ENCODE measurements around the gene EHMT1. TPM values are rescaled to one million over a fixed set of nuclear protein-coding genes. Genes with fewer than 3 reads are reported as not detected.
A peak's percentile ranks its signal among the peaks of the same experiment; 100 is the strongest.

EHMT1 gene
- total RNA-seq, 2 experiments from 2014 or later, result 111 to 118 TPM

DNA sequence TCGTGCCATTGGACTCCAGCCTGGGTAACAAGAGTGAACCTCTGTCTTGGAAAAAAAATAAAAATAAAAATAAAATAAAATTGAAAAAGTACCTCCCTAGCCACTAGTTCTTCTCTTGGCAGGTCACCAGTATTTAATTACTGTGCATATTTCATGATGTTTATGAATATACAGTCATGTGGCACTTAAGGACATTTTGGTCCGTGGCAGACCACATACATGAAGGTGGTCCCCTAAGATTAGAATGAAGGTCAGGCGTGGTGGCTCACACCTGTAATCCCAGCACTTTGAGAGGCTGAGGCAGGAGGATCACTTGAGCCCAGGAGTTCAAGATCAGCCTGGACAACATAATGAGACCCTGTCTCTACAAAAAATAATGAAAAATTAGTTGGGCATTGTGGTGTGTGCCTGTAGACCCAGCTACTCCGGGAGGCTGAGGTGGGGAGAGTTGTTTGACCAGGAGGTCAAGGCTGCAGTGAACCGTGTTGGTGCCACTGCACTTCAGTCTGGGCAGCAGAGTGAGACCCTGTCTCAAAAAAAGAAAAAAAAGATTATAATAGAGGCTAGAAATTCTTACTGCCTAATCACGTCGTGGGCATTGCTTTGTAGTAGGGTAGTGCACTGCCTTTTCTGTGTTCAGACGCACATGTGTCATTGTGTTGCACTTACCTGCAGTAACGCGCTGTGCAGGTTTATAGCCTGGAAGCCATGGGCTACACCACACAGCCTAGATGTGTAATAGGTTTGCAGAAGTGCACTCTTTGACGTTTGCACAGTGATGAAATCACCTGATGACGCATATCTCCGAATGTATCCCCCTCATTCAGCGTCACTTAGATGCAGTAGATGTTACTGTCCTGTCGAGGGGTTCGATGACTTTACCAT, 12.8 kb downstream of the EHMT1 start:
- peaks cover 33% of the 10 kb centered on the region for H3K4me1 Mint-ChIP-seq
- H3K9me3 Mint-ChIP-seq, result no peaks in the 10 kb centered on the region
- POLR2A ChIA-PET, result interaction anchor here (4.7 kb wide), 1 partner anchor 12 kb away, joined by 36 read pairs; the partner anchor contains the start of gene EHMT1
- no peak overlapping the region for H3K4me3 Mint-ChIP-seq
- no peaks in the 10 kb centered on the region for H3K27me3 Mint-ChIP-seq
- ATAC-seq (ENCODE audit: low read depth), result no peak
- H3K36me3 Mint-ChIP-seq, result peaks cover 17% of the 10 kb centered on the region
- DNase-seq, result no peak
- no peak overlapping the region for H3K27ac Mint-ChIP-seq

DNA sequence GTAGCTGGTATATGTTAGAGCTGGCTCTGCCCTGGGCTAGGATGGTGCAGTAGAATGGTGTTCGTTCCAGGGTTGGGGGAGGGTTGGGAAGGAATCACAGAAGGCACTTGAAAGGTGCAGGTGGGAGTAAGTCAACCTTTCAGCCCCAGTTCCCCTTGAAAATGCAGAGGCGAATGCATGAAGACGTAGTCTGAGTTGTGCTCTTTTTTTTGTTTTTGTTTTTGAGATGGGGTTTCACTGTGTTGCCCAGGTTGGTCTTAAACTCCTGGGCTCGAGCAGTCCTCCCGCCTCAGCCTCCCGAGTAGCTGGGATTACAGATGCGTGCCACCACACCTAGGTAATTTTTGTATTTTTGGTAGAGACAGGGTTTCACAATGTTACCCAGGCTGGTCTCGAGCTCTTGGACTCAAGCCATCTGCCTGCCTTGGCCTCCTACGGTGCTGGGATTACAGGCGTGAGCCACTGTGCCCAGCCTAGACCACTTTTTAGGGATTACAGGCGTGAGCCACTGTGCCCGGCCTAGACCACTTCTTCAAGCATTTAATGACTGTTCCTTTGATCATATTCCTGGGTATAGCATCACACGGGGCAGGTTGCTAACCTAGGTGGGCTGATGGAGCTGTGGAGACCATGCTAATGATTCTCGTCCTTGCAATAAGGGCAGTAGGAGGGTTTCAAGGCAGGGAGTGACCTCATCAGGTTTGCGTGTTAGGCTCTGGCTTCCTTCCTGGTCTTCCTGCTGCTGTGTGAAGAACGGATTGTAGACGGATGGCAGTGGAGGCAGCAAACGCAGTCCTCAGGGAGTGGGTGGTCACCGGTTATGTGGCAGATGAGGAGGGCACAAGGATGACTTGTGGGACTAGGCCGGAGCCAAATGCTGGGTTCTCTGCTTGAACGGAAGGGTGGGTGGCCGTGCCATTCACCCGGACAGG, 13.7 kb downstream of the EHMT1 start:
- no peak overlapping the region for H3K27ac Mint-ChIP-seq

DNA sequence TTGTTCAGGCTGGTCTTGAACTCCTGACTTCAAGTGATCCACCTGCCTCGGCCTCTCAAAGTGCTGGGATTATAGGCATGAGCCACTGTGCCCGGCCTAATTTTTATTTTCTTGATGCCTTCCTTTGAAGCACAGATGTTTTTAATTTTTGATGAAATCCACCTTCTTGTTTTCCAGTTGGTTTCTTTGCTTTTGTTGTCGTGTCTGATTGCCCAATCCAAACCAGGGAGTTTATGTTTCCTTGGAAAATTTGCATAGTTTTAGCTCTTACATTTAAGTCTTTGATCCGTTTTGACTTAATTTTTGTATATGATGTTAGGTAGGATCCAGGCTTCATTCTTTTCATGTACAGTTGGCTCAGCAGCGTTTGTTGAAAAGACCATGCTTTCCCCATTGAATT, 15.2 kb downstream of the EHMT1 start:
- DNase-seq (no peak), ATAC-seq (ENCODE audit: low read depth) (no peak)
- Mint-ChIP-seq H3K4me3 (no peak overlapping the region), H3K27ac (no peak overlapping the region), H3K4me1 (peaks cover 27% of the 10 kb centered on the region), H3K9me3 (no peaks in the 10 kb centered on the region), H3K36me3 (peaks cover 18% of the 10 kb centered on the region), H3K27me3 (no peaks in the 10 kb centered on the region)
- POLR2A ChIA-PET, result no interaction called here

More for the DNA sequence above, 13.7 kb downstream of the EHMT1 start:
- ATAC-seq (ENCODE audit: low read depth) (no peak), DNase-seq (no peak)
- H3K36me3 Mint-ChIP-seq, result peaks cover 17% of the 10 kb centered on the region
- no peak overlapping the region for H3K4me3 Mint-ChIP-seq
- H3K9me3 Mint-ChIP-seq, result no peaks in the 10 kb centered on the region
- H3K4me1 Mint-ChIP-seq, result peaks cover 33% of the 10 kb centered on the region
- POLR2A ChIA-PET, result interaction anchor here (0.7 to 1.2 kb wide), 2 partner anchors 14 to 321 kb away, joined by 3 to 4 read pairs; partner anchors contain the start of gene EHMT1
- no peaks in the 10 kb centered on the region for H3K27me3 Mint-ChIP-seq

DNA sequence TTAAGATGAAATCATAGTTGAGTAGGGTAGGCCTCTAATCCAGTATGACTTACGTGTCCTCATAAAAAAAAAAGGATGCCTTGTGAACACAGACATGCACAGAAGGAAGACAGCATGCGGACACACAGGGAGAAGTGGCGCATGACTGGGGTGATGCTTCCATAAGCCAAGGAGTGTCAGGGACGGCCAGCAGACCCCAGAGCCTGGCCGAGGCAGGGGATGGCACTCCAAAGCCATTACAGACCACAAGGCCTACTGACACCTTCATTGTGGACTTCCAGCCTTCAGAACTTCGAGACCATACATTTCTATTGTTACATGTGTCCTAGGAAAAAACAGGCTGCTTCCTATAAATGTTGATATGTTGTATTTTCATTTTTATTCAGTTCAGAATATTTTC, 19.9 kb downstream of the EHMT1 start:
- POLR2A ChIA-PET, result no interaction called here
- H3K4me1 Mint-ChIP-seq, result peaks cover 23% of the 10 kb centered on the region
- ATAC-seq (ENCODE audit: low read depth), result no peak

DNA sequence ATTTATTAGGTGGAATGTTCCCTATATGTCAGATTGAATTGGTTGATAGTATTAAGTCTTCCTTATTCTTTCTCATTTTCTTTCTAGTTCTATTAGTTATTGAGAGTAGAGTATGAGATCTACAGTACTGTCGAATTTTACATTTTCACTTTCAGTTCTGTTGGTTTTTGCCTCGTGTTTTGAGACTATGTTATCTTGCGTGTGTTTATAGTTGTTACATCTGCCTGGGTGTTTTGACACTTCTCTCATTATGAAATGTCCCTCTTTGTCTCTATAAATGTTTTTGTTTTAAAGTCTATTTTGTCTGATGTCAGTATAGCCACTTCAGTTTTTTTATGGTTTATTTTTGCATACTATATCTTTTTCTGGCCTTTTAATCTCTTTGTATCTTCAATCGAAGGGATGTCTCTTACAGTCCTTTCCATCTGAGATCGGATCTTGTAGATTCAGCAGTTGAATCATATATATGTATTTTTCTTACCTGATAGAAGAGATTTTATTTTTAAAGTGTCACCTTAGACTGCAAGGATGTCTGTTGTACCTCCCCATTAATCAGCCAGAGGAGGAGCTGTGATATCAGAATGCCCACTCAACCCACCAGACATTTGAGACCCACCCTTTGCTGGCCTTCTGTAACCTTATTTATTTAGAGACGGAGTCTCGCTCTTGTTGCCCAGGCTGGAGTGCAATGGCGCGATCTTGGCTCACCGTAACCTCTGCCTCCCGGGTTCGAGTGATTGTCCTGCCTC, 20.7 kb downstream of the EHMT1 start:
- no peaks in the 10 kb centered on the region for H3K27me3 Mint-ChIP-seq
- POLR2A ChIA-PET, result no interaction called here
- H3K27ac Mint-ChIP-seq, result peak overlapping the region; percentile 89
- DNase-seq, result no peak
- peak; percentile 86 for ATAC-seq (ENCODE audit: low read depth)
- H3K36me3 Mint-ChIP-seq, result peaks cover 23% of the 10 kb centered on the region
- peaks cover 24% of the 10 kb centered on the region for H3K4me1 Mint-ChIP-seq
- peak overlapping the region; percentile 84 for H3K4me3 Mint-ChIP-seq
- no peaks in the 10 kb centered on the region for H3K9me3 Mint-ChIP-seq

More for the DNA sequence above, 19.9 kb downstream of the EHMT1 start:
- H3K27me3 Mint-ChIP-seq, result no peaks in the 10 kb centered on the region
- peak overlapping the region; percentile 89 for H3K27ac Mint-ChIP-seq
- H3K4me3 Mint-ChIP-seq, result peak overlapping the region; percentile 84
- H3K36me3 Mint-ChIP-seq, result peaks cover 22% of the 10 kb centered on the region
- DNase-seq, result no peak
- H3K9me3 Mint-ChIP-seq, result no peaks in the 10 kb centered on the region

DNA sequence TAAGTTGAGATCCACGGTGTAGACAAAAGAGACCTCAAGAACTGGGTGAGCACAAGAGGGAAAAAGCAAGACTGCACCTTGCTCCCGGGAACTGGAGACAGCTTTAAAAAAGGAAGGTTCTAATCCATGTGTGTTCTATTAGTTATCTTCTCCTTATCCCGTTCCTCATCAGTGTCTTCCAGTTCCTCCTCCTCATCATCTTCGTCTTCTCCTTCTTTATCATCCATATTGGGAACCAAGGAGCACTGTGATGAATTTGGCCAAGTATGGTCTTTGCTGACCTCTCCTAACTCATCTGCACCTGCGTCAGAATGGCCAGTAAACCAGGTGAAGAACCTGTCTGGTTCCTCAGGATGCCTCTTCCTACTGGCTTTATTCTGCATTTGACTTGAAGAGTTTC, 22.1 kb downstream of the EHMT1 start:
- H3K27me3 Mint-ChIP-seq, result no peaks in the 10 kb centered on the region
- POLR2A ChIA-PET, result interaction anchor here (1.0 kb wide), 1 partner anchor 21 kb away, joined by 3 read pairs; no protein-coding TSS in a partner anchor
- no peak for ATAC-seq (ENCODE audit: low read depth)
- H3K4me1 Mint-ChIP-seq, result peaks cover 24% of the 10 kb centered on the region
- no peak overlapping the region for H3K4me3 Mint-ChIP-seq
- H3K27ac Mint-ChIP-seq, result peak overlapping the region; percentile 9
- DNase-seq, result no peak
- peaks cover 23% of the 10 kb centered on the region for H3K36me3 Mint-ChIP-seq
- H3K9me3 Mint-ChIP-seq, result no peaks in the 10 kb centered on the region

DNA sequence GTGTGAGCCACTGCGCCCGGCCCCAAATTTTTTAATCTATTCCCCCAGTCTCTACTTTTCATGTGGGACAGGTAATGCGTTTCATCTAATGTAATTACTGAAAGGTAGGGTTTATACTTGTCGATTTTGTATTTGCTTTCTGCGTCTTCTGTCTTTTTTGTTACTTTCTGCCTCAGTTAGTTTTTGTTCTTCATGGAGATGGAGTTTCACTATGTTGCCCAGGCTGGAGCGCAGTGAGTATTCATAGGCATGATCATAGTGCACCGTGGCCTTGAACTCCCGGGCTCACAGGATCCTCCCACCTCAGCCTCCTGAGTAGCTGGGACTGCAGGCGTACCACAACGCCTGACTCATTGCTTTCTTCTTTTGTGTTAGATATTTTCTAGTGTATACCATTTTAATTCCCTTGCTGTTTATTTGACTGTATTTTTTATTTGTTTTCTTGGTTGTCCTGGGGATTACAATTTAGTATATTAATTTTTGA, 23.4 kb downstream of the EHMT1 start:
- no peak for DNase-seq
- H3K4me3 Mint-ChIP-seq, result no peak overlapping the region
- peaks cover 20% of the 10 kb centered on the region for H3K36me3 Mint-ChIP-seq
- ATAC-seq (ENCODE audit: low read depth), result no peak
- POLR2A ChIA-PET, result no interaction called here
- H3K4me1 Mint-ChIP-seq, result peaks cover 27% of the 10 kb centered on the region
- no peaks in the 10 kb centered on the region for H3K9me3 Mint-ChIP-seq
- no peaks in the 10 kb centered on the region for H3K27me3 Mint-ChIP-seq
- H3K27ac Mint-ChIP-seq, result no peak overlapping the region

DNA sequence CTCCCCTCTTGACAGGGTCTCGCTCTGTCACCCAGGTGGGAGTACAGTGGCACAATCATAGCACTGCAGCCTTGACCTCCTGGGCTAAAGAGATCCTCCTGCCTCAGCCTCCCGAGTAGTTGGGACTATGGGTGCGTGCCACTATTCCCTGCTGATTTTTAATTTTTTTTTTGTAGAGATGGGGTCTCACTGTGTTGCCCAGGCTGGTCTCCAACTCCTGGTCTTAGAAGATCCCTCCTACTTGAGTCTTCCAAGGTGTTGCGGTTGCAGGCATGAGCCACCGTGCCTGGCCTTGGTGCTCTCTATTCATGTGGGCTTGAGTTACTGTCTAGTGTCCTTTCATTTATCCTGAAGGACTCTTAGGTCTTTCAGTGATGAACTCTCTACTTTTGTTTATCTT, 24.1 kb downstream of the EHMT1 start:
- Mint-ChIP-seq H3K27ac (no peak overlapping the region), H3K9me3 (no peaks in the 10 kb centered on the region), H3K36me3 (peaks cover 19% of the 10 kb centered on the region), H3K4me1 (peaks cover 34% of the 10 kb centered on the region), H3K4me3 (no peak overlapping the region), H3K27me3 (no peaks in the 10 kb centered on the region)
- POLR2A ChIA-PET, result no interaction called here
- no peak for ATAC-seq (ENCODE audit: low read depth)
- DNase-seq, result no peak

DNA sequence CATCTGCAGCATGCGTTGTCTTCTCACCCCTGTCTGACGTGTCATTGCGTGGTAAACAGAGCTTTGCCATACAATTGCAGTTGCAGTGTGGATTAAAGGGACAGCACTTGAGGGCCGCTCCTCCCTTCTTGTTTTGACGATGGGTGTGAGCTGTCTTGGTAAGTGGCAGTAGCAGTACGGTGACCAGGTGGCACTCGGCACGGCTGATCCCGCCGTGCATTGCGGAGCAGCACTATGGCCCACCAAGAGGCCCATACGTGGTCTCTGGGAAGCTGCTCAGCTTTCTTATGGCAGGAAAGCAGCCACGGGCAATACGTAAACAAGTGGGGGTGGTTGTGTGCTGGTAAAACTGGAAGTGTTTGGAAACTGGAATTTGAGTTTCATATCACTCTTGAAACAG, 25.1 kb downstream of the EHMT1 start:
- H3K36me3 Mint-ChIP-seq, result peaks cover 19% of the 10 kb centered on the region
- ATAC-seq (ENCODE audit: low read depth), result no peak

DNA sequence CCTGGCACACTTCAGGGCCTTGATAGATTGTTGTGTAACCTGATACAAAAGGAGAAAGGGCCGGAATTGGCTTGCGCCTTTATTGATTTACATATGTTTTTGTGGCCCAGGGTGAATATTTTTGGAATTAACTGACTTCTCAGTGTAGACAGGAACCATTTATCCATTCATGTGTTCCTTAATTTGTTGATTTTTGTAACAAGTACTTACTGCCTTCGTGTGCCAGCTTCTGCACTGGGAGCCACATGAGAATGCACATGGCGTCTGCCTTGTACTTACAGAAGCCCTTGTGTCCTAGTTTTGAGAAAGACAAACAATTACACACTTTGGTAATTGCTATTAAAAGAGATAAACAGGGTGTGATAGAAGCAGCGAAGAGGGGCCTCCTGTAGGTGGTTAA, 26.4 kb downstream of the EHMT1 start:
- peaks cover 22% of the 10 kb centered on the region for H3K36me3 Mint-ChIP-seq
- DNase-seq, result no peak
- POLR2A ChIA-PET, result no interaction called here

More for the DNA sequence above, 25.1 kb downstream of the EHMT1 start:
- Mint-ChIP-seq H3K27me3 (no peaks in the 10 kb centered on the region), H3K4me1 (peaks cover 32% of the 10 kb centered on the region), H3K27ac (no peak overlapping the region), H3K4me3 (no peak overlapping the region), H3K9me3 (no peaks in the 10 kb centered on the region)
- DNase-seq, result no peak
- POLR2A ChIA-PET, result interaction anchor here (0.7 kb wide), 1 partner anchor 25 kb away, joined by 3 read pairs; the partner anchor contains the start of gene EHMT1

DNA sequence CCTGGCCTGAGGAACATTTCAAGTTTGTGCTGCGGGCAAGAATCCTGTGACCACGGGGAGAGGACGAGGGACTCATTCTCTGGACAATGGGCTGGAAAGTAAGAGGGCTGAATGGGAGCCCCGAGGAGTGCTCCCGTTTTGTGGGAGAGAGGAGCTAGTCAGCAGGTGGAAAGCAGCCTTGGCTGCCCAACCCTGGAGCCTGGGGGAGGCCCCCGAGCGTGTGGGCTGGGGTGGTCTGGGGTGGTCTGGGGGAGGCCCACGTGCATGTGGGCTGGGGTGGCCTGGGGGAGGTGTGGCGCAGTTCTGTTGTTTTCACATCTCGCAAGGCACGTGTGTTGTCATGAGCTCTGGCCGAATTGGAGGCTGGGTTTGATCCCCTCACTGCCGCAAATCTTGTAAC, 27.5 kb downstream of the EHMT1 start:
- Mint-ChIP-seq H3K4me1 (peaks cover 26% of the 10 kb centered on the region), H3K27me3 (no peaks in the 10 kb centered on the region), H3K9me3 (no peaks in the 10 kb centered on the region), H3K36me3 (peaks cover 18% of the 10 kb centered on the region), H3K27ac (no peak overlapping the region), H3K4me3 (no peak overlapping the region)
- POLR2A ChIA-PET, result interaction anchor here (0.7 to 1.7 kb wide), 2 partner anchors 28 to 645 kb away, joined by 4 read pairs; partner anchors contain the start of gene EHMT1
- no peak for ATAC-seq (ENCODE audit: low read depth)
- no peak for DNase-seq

More for the DNA sequence above, 26.4 kb downstream of the EHMT1 start:
- H3K4me1 Mint-ChIP-seq, result peaks cover 26% of the 10 kb centered on the region
- no peaks in the 10 kb centered on the region for H3K9me3 Mint-ChIP-seq
- no peak overlapping the region for H3K27ac Mint-ChIP-seq
- H3K27me3 Mint-ChIP-seq, result no peaks in the 10 kb centered on the region
- ATAC-seq (ENCODE audit: low read depth), result no peak
- no peak overlapping the region for H3K4me3 Mint-ChIP-seq

DNA sequence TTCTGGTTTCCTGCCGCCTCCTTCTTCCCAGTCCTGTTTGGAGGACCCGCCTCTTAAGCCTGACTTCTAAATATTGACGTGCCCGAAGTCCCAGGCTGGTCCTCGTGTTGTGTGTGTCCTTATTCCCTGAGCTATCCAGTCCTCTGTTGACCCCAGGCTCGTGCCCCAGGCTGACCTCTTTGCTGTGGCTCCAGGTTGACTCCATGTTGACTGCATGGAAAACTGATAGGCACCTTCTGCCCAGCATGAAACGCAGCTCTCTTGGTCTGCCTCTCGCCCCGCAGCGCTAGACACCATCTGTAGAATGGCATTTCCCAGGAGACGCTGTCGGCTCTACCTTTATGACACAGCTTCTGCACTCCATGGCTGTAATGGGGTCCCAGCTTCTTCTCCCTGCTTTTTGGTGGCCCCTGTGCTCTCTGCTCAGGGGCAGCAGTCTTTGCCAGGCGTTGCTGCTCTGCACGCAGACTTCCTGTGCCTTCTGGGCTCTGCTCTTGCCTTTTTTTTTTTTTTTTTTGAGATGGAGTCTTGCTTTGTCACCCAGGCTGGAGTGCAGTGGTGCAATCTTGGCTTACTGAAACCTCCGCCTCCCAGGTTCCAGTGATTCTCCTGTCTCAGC, 28.4 kb downstream of the EHMT1 start:
- Mint-ChIP-seq H3K36me3 (peaks cover 19% of the 10 kb centered on the region), H3K27ac (peak overlapping the region; percentile 45), H3K27me3 (no peaks in the 10 kb centered on the region), H3K4me3 (peak overlapping the region; percentile 59), H3K9me3 (no peaks in the 10 kb centered on the region), H3K4me1 (peaks cover 24% of the 10 kb centered on the region)
- DNase-seq, result no peak
- POLR2A ChIA-PET, result interaction anchor here (1.7 kb wide), 1 partner anchor 28 kb away, joined by 4 read pairs; the partner anchor contains the start of gene EHMT1
- peak; percentile 88 for ATAC-seq (ENCODE audit: low read depth)
